Ovary (tissue), 3 donors: ENCODE results near the gene SEPTIN11.

Source experiments
- POLR2A ChIP-seq: fragments of 450-650 bp; IDR thresholded peaks from one replicate; pipeline ENCODE4 v1.6.1; 2017; ENCODE audit warnings: antibody characterized with exemption, mild to moderate bottlenecking, moderate library complexity
- TF ChIP-seq, protein P1 (sequence below), 3 donors: fragments of 450-650 bp in 2 of 3; fragments of 200-600 bp in 1 of 3; IDR thresholded peaks; one replicate each; pipeline versions ENCODE4 v1.5.1 to v1.8.0; 2016 to 2022; ENCODE audit warnings: antibody characterized with exemption in 3 of 3, mild to moderate bottlenecking in 1 of 3
- donor health status: DM: no; HTN: no; CAD: no.

DNA sequence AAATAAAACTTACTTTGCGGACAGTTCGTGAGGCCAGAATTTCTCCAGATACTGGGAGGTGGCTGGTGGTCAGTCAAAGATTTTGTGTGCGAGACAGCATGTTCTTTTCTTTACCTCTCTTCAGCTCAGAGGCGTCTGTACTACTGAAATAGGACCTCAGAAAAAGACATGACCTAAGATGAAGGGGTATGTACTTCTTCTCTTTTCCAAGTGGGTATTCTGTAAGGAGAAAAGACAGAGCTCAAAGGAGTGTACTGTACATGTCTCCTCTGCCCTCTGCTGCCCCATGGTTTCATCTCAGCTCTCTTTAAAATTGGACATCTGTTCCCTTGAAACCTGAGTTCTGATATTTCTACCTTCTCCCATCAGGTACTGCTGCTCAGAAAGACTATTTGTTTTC is 38.1 kb downstream of the SEPTIN11 start:
- TF ChIP-seq, protein P1, sequence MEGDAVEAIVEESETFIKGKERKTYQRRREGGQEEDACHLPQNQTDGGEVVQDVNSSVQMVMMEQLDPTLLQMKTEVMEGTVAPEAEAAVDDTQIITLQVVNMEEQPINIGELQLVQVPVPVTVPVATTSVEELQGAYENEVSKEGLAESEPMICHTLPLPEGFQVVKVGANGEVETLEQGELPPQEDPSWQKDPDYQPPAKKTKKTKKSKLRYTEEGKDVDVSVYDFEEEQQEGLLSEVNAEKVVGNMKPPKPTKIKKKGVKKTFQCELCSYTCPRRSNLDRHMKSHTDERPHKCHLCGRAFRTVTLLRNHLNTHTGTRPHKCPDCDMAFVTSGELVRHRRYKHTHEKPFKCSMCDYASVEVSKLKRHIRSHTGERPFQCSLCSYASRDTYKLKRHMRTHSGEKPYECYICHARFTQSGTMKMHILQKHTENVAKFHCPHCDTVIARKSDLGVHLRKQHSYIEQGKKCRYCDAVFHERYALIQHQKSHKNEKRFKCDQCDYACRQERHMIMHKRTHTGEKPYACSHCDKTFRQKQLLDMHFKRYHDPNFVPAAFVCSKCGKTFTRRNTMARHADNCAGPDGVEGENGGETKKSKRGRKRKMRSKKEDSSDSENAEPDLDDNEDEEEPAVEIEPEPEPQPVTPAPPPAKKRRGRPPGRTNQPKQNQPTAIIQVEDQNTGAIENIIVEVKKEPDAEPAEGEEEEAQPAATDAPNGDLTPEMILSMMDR (IDR thresholded peaks at IDR 0.05), result no peak
- no peak for TF ChIP-seq POLR2A
